K562 (cell line): ENCODE results near the gene C1orf56. TPM values are rescaled to one million over a fixed set of nuclear protein-coding genes. Genes with fewer than 3 reads are reported as not detected.

ENCODE experiments used
- BHLHE40 ChIP-seq: IDR thresholded peaks from 2 replicates; pipeline ENCODE4 v1.6.1; 2011; ENCODE audit warnings: low read length, improper control_type of control experiment
- EZH2 ChIP-seq: IDR thresholded peaks from 2 replicates; pipeline ENCODE4 v1.6.1; 2012; ENCODE audit warnings: low read depth, mild to moderate bottlenecking, inconsistent platforms, low read length, borderline replicate concordance
- GTF2F1 ChIP-seq: IDR thresholded peaks from 2 replicates; pipeline ENCODE4 v1.6.1; 2011; ENCODE audit warnings: low read depth, low read length, improper control_type of control experiment
- HNRNPLL ChIP-seq: fragments of 200-400 bp; formaldehyde crosslinking; IDR thresholded peaks from 2 replicates; pipeline ENCODE4 v1.6.1; 2017; ENCODE audit warnings: low read length, low read depth, mild to moderate bottlenecking; ENCODE audit not compliant: poor library complexity, severe bottlenecking
- NCOA2 ChIP-seq, 2 experiments: fragments of 450-650 bp; IDR thresholded peaks; 2 replicates each; pipeline ENCODE4 v1.6.1; 2018; ENCODE audit warnings: mild to moderate bottlenecking in 2 of 2, moderate library complexity in 1 of 2; ENCODE audit not compliant: partially characterized antibody in 2 of 2
- NFYB ChIP-seq: IDR thresholded peaks from 2 replicates; pipeline ENCODE4 v1.6.1; 2011; ENCODE audit warnings: mild to moderate bottlenecking, moderate library complexity; ENCODE audit not compliant: insufficient read length; ENCODE audit errors: extremely low read depth
- PCBP1 ChIP-seq: fragments of 200-400 bp; formaldehyde crosslinking; IDR thresholded peaks from 2 replicates; pipeline ENCODE4 v1.6.1; 2018; ENCODE audit warnings: mild to moderate bottlenecking, low read depth, low read length; ENCODE audit not compliant: poor library complexity, severe bottlenecking
- POLR2B ChIP-seq: fragments of 450-650 bp; IDR thresholded peaks from 2 replicates; pipeline ENCODE4 v1.6.1; 2018; ENCODE audit warnings: low read depth; ENCODE audit not compliant: partially characterized antibody
- SMARCA5 ChIP-seq: fragments of 450-650 bp; IDR thresholded peaks from 2 replicates; pipeline ENCODE4 v1.6.1; 2016
- SOX6 ChIP-seq: fragments of 450-650 bp; IDR thresholded peaks from 2 replicates; pipeline ENCODE4 v1.6.1; 2014; ENCODE audit warnings: mild to moderate bottlenecking
- TCF7L2 ChIP-seq: fragments of 150-350 bp; IDR thresholded peaks from 2 replicates; pipeline ENCODE4 v1.6.1; 2016; ENCODE audit warnings: low read depth, mild to moderate bottlenecking, low read length, moderate library complexity
- YY1 ChIP-seq, 3 experiments: IDR thresholded peaks; 2 replicates each; pipeline ENCODE4 v1.6.1; 2011; ENCODE audit warnings: low read length in 2 of 3, mild to moderate bottlenecking in 2 of 3, moderate library complexity in 2 of 3, borderline replicate concordance in 1 of 3, control low read depth in 1 of 3, low read depth in 1 of 3; ENCODE audit not compliant: insufficient read depth in 3 of 3, insufficient replicate concordance in 2 of 3, control insufficient read depth in 1 of 3, insufficient read length in 1 of 3; ENCODE audit errors: extremely low read depth in 1 of 3
- ZNF124 ChIP-seq: sonication (generic); formaldehyde crosslinking; IDR thresholded peaks from 2 replicates; pipeline ENCODE4 v1.8.1; 2022; ENCODE audit warnings: missing genetic modification reagents
- ZNF140 ChIP-seq: fragments of 250-450 bp; sonication (Bioruptor Pico); IDR thresholded peaks from 2 replicates; pipeline ENCODE4 v1.8.0; 2021; ENCODE audit warnings: moderate library complexity, mild to moderate bottlenecking, inconsistent platforms
- ZNF354B ChIP-seq: fragments of 250-450 bp; sonication (Bioruptor Pico); IDR thresholded peaks from 2 replicates; pipeline ENCODE4 v1.4.0; 2020
- polyA plus RNA-seq, 8 experiments: library from polyadenylated mRNA; depleted of rRNA in 4 of 8; stranded (reverse) in 5 of 8; unstranded in 3 of 8; fragments of >200 nt; fragmentation: Nextera tagmentation in 2 of 8; fragmentation: Illumina TruSeq in 1 of 8; extraction: Ambion mirVana in 2 of 8; extraction: Trizol in 1 of 8; gene quantifications; 2 replicates each; pipeline versions ENCODE4 v1.2.1 to v1.2.3, GENCODE V29; 2011 to 2014; ENCODE audit warnings: inconsistent platforms in 1 of 8, missing spikeins in 1 of 8
- total RNA-seq, 7 experiments: library from RNA; depleted of rRNA in 6 of 7; stranded (reverse); fragments of >200 nt in 6 of 7; fragmentation: Illumina TruSeq in 2 of 7; extraction: Trizol in 2 of 7; gene quantifications; 2 replicates each; pipeline versions ENCODE4 v1.2.1 to v1.2.3, GENCODE V29; 2011 to 2021; ENCODE audit warnings: low replicate concordance in 1 of 7
- TF ChIP-seq, protein P1 (sequence below): conservative IDR thresholded peaks from 2 replicates; pipeline ENCODE4 v1.6.1; 2011; ENCODE audit warnings: low read depth, mild to moderate bottlenecking, low read length; ENCODE audit not compliant: control insufficient read depth
- TF ChIP-seq, protein P2 (sequence below), 2 experiments: fragments of 450-650 bp; IDR thresholded peaks; 2 replicates each; pipeline ENCODE4 v1.6.1; 2016; ENCODE audit warnings: mild to moderate bottlenecking in 2 of 2, borderline replicate concordance in 1 of 2, low read depth in 1 of 2, moderate library complexity in 1 of 2

The C1orf56 gene
- total and polyA plus RNA-seq, 9 of the 15 experiments (the other 6 are each of a cell fraction or from before 2014, with no cell fraction given): 0.18 to 15.7 (median 1.1) TPM

- TF ChIP-seq HNRNPLL (peak; percentile 90), GTF2F1 (no peak), BHLHE40 (no peak), NFYB (no peak), SMARCA5 (peak; percentile 66; the same call in 1 of the 2 replicates), YY1 (IDR thresholded peaks at IDR 0.05; ENCODE audit: borderline replicate concordance in 1 of 3, control insufficient read depth in 1 of 3, extremely low read depth in 1 of 3, insufficient read depth in 3 of 3, insufficient read length in 1 of 3, insufficient replicate concordance in 2 of 3, low read depth in 1 of 3, low read length in 2 of 3) (peak in 2 of 3 experiments; percentile 25 to 41), TCF7L2 (no peak), POLR2B (peak; percentile 73), ZNF140 (CRISPR knock-in tag) (no peak), ZNF124 (CRISPR knock-in tag) (no peak), ZNF354B (CRISPR knock-in tag) (no peak), SOX6 (peak; percentile 81), EZH2 (no peak), NCOA2 (IDR thresholded peaks at IDR 0.05; ENCODE audit: partially characterized antibody in 2 of 2) (no peak), PCBP1 (no peak)
- TF ChIP-seq, protein P1, sequence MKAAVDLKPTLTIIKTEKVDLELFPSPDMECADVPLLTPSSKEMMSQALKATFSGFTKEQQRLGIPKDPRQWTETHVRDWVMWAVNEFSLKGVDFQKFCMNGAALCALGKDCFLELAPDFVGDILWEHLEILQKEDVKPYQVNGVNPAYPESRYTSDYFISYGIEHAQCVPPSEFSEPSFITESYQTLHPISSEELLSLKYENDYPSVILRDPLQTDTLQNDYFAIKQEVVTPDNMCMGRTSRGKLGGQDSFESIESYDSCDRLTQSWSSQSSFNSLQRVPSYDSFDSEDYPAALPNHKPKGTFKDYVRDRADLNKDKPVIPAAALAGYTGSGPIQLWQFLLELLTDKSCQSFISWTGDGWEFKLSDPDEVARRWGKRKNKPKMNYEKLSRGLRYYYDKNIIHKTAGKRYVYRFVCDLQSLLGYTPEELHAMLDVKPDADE: peak; percentile 83
- TF ChIP-seq, protein P2, sequence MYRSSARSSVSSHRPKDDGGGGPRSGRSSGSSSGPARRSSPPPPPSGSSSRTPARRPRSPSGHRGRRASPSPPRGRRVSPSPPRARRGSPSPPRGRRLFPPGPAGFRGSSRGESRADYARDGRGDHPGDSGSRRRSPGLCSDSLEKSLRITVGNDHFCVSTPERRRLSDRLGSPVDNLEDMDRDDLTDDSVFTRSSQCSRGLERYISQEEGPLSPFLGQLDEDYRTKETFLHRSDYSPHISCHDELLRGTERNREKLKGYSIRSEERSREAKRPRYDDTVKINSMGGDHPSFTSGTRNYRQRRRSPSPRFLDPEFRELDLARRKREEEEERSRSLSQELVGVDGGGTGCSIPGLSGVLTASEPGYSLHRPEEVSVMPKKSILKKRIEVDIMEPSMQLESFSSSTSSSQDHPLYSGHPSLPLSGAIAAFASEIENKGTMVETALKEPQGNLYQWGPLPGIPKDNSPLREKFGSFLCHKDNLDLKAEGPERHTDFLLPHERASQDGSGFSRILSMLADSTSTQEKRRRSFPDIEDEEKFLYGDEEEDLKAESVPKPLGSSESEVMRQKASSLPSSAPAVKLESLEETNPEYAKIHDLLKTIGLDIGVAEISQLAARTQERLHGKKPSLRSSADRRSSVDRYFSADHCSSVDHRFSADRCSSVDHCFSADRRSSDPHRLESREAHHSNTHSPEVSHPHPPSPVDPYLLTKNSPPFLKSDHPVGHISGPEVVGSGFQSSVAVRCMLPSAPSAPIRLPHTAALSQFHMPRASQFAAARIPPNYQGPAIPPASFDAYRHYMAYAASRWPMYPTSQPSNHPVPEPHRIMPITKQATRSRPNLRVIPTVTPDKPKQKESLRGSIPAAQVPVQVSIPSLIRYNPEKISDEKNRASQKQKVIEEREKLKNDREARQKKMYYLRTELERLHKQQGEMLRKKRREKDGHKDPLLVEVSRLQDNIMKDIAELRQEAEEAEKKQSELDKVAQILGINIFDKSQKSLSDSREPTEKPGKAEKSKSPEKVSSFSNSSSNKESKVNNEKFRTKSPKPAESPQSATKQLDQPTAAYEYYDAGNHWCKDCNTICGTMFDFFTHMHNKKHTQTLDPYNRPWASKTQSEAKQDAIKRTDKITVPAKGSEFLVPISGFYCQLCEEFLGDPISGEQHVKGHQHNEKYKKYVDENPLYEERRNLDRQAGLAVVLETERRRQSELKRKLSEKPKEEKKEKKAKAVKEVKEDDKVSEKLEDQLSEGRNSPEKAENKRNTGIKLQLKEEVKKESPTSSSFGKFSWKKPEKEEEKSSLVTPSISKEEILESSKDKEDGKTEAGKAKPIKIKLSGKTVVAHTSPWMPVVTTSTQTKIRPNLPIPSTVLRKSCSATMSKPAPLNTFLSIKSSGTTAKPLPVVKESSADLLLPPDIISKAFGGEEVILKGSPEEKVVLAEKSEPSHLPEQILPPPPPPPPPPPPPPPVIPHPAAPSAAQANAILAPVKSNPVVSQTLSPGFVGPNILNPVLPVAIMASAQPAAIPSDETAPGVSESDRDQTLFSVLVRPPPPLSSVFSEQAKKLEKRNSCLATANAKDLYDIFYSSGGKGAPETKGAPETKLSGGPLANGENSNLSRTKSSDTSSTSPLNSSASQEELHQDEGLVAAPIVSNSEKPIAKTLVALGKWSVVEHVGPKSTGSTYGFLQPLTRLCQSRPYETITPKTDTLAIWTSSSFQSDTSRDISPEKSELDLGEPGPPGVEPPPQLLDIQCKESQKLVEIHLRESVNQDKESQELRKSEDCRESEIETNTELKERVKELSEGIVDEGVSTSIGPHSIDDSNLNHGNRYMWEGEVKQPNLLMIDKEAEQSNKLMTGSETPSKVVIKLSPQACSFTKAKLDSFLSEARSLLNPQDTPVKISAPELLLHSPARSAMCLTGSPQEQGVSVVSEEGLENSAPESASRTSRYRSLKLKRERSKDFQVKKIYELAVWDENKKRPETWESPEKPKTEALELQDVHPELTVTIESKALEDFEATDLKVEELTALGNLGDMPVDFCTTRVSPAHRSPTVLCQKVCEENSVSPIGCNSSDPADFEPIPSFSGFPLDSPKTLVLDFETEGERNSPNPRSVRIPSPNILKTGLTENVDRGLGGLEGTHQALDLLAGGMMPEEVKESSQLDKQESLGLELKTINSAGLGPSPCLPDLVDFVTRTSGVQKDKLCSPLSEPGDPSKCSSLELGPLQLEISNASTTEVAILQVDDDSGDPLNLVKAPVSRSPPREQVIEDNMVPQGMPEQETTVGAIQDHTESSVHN (IDR thresholded peaks at IDR 0.05; ENCODE audit: borderline replicate concordance in 1 of 2, low read depth in 1 of 2): 0 out of 4 replicates have a peak, but pooled peaks of 1 of the 2 experiments have one; percentile 24
Observed at GRCh38 chr1:151008244-151009205, 39.0 kb upstream of the C1orf56 start, which contains the start of gene PRUNE1 (continued).
